SK-N-SH (cell line): ENCODE results near the gene RAF1. TPM values are rescaled to one million over a fixed set of nuclear protein-coding genes. Genes with fewer than 3 reads are reported as not detected.

Experiments
- CTCF ChIA-PET: fragments of 300-600, 350-600 bp; formaldehyde crosslinking; extraction: SDS; loops from one replicate; lab custom pipeline; 2021; lab: Yijun Ruan, JAX
- POLR2A ChIA-PET: fragments of 350-600 bp; sonication (Branson Sonifier 250); formaldehyde crosslinking; extraction: SDS; loops from one replicate; lab custom pipeline; 2020; ENCODE audit warnings: antibody characterized with exemption, inconsistent platforms; lab: Yijun Ruan, JAX
- DNase-seq: peaks from one replicate; pipeline ENCODE4 v3.0.0; 2012
- H2AFZ ChIP-seq: fragments of 200-600 bp; sonication (generic); 2 replicates; pipeline ENCODE4 v1.8.1; 2016; ENCODE audit warnings: antibody characterized with exemption, mild to moderate bottlenecking, low read depth
- H3F3A ChIP-seq: fragments of 200-600 bp; sonication (generic); replicated peaks from 2 replicates; pipeline ENCODE3; 2016; ENCODE audit warnings: antibody characterized with exemption, mild to moderate bottlenecking; ENCODE audit not compliant: insufficient read depth
- H3K27ac ChIP-seq, 2 experiments: fragments of 200-500 bp in 1 of 2; fragments of 200-600 bp in 1 of 2; sonication (Bioruptor generic) in 1 of 2; sonication (generic), shearing (Covaris generic) in 1 of 2; 2 replicates each; pipeline versions ENCODE4 v1.5.1 to v1.6.1; 2014 to 2016; ENCODE audit warnings: low read depth in 2 of 2, inconsistent platforms in 1 of 2, low read length in 1 of 2, mild to moderate bottlenecking in 1 of 2, mixed read lengths in 1 of 2
- H3K27me3 ChIP-seq: fragments of 200-600 bp; sonication (generic), shearing (Covaris generic); 2 replicates; pipeline ENCODE4 v1.6.1; 2016; ENCODE audit warnings: mixed run types; ENCODE audit not compliant: insufficient read depth
- H3K36me3 ChIP-seq, 2 experiments: fragments of 200-500 bp in 1 of 2; fragments of 200-600 bp in 1 of 2; sonication (Bioruptor generic) in 1 of 2; sonication (generic) in 1 of 2; replicated peaks in 1 of 2; 2 replicates each; pipeline versions ENCODE3 to v1.5.1; 2014 to 2016; ENCODE audit warnings: low read length in 1 of 2, mild to moderate bottlenecking in 1 of 2; ENCODE audit not compliant: insufficient read depth in 2 of 2, control insufficient read depth in 1 of 2
- H3K4me1 ChIP-seq, 2 experiments: fragments of 200-500 bp in 1 of 2; fragments of 200-600 bp in 1 of 2; sonication (Bioruptor generic) in 1 of 2; sonication (generic), shearing (Covaris generic) in 1 of 2; 2 replicates each; pipeline versions ENCODE4 v1.5.1 to v1.6.1; 2014 to 2016; ENCODE audit warnings: low read depth in 1 of 2, low read length in 1 of 2, mixed run types in 1 of 2; ENCODE audit not compliant: insufficient read depth in 2 of 2, control insufficient read depth in 1 of 2
- H3K4me2 ChIP-seq: fragments of 200-600 bp; sonication (generic), shearing (Covaris generic); 2 replicates; pipeline ENCODE4 v1.6.1; 2017; ENCODE audit warnings: mixed run types
- H3K4me3 ChIP-seq, 2 experiments: fragments of 200-500 bp in 1 of 2; fragments of 200-600 bp in 1 of 2; sonication (Bioruptor generic) in 1 of 2; sonication (generic), shearing (Covaris generic) in 1 of 2; 2 replicates each; pipeline versions ENCODE4 v1.5.1 to v1.8.1; 2014 to 2016; ENCODE audit warnings: low read depth in 2 of 2, inconsistent platforms in 1 of 2, low read length in 1 of 2, mild to moderate bottlenecking in 1 of 2, mixed read lengths in 1 of 2, moderate library complexity in 1 of 2
- H3K79me2 ChIP-seq: fragments of 200-600 bp; sonication (generic); 2 replicates; pipeline ENCODE4 v1.8.1; 2017; ENCODE audit warnings: mild to moderate bottlenecking; ENCODE audit not compliant: insufficient read depth
- H3K9ac ChIP-seq: fragments of 200-600 bp; sonication (generic); 2 replicates; pipeline ENCODE4 v1.6.1; 2017; ENCODE audit warnings: mixed run types
- H3K9me2 ChIP-seq: fragments of 200-600 bp; sonication (generic); 2 replicates; pipeline ENCODE4 v1.6.1; 2017; ENCODE audit warnings: mixed run types
- H3K9me3 ChIP-seq: fragments of 200-600 bp; sonication (generic); 2 replicates; pipeline ENCODE4 v1.6.1; 2017; ENCODE audit warnings: mixed run types, mild to moderate bottlenecking, moderate library complexity
- H4K20me1 ChIP-seq: fragments of 200-600 bp; sonication (generic); 2 replicates; pipeline ENCODE4 v1.6.1; 2017; ENCODE audit warnings: mild to moderate bottlenecking, mixed run types; ENCODE audit not compliant: insufficient read depth
- CHD2 ChIP-seq: fragments of 150-350 bp; IDR thresholded peaks from 2 replicates; pipeline ENCODE4 v1.6.1; 2018; ENCODE audit warnings: low read length; ENCODE audit not compliant: partially characterized antibody
- ELF1 ChIP-seq: IDR thresholded peaks from 2 replicates; pipeline ENCODE4 v1.4.0; 2012
- EP300 ChIP-seq, 2 experiments: IDR thresholded peaks; 2 replicates each; pipeline versions ENCODE4 v1.4.0 to v1.6.1; 2012; ENCODE audit warnings: borderline replicate concordance in 1 of 2, low read depth in 1 of 2, low read length in 1 of 2
- EZH2phosphoT487 ChIP-seq: fragments of 200-600 bp; sonication (generic); IDR thresholded peaks from 2 replicates; pipeline ENCODE4 v1.6.1; 2017; ENCODE audit warnings: low read depth, mixed run types, mild to moderate bottlenecking, antibody characterized with exemption, moderate library complexity, borderline replicate concordance
- FOSL2 ChIP-seq: IDR thresholded peaks from 2 replicates; pipeline ENCODE4 v1.4.0; 2012; ENCODE audit warnings: low read depth, mild to moderate bottlenecking, moderate library complexity, borderline replicate concordance
- FOXJ3 ChIP-seq: sonication (generic); formaldehyde crosslinking; IDR thresholded peaks from 2 replicates; pipeline ENCODE4 v1.5.1; 2020; ENCODE audit warnings: mild to moderate bottlenecking, missing genetic modification reagents
- IRF3 ChIP-seq: fragments of 150-350 bp; IDR thresholded peaks from 2 replicates; pipeline ENCODE4 v1.6.1; 2016; ENCODE audit warnings: mild to moderate bottlenecking, low read depth, low read length
- MAX ChIP-seq: IDR thresholded peaks from 2 replicates; pipeline ENCODE4 v1.4.0; 2012; ENCODE audit warnings: low read depth
- MEF2A ChIP-seq: IDR thresholded peaks from 2 replicates; pipeline ENCODE4 v1.4.0; 2012; ENCODE audit warnings: low read depth, borderline replicate concordance
- NFIC ChIP-seq: IDR thresholded peaks from 2 replicates; pipeline ENCODE4 v1.4.0; 2012; ENCODE audit warnings: borderline replicate concordance
- POLR2AphosphoS5 ChIP-seq: IDR thresholded peaks from 2 replicates; pipeline ENCODE4 v1.6.1; 2012; ENCODE audit warnings: low read depth, low read length
- RAD21 ChIP-seq: IDR thresholded peaks from 2 replicates; pipeline ENCODE4 v1.6.1; 2012; ENCODE audit warnings: mild to moderate bottlenecking, low read length
- REST ChIP-seq: IDR thresholded peaks from 2 replicates; pipeline ENCODE4 v1.6.1; 2012; ENCODE audit warnings: mild to moderate bottlenecking, low read depth, low read length, moderate library complexity
- RFX5 ChIP-seq: IDR thresholded peaks from 2 replicates; pipeline ENCODE4 v1.6.1; 2012; ENCODE audit warnings: mild to moderate bottlenecking, improper control_type of control experiment, low read length
- RXRA ChIP-seq: IDR thresholded peaks from 2 replicates; pipeline ENCODE4 v1.4.0; 2012; ENCODE audit warnings: low read depth, mild to moderate bottlenecking, borderline replicate concordance
- SIN3A ChIP-seq: IDR thresholded peaks from 2 replicates; pipeline ENCODE4 v1.6.1; 2012; ENCODE audit warnings: low read depth, mild to moderate bottlenecking, low read length, moderate library complexity, borderline replicate concordance
- SMC3 ChIP-seq: IDR thresholded peaks from 2 replicates; pipeline ENCODE4 v1.6.1; 2012; ENCODE audit warnings: low read depth, low read length, improper control_type of control experiment
- TEAD4 ChIP-seq: IDR thresholded peaks from 2 replicates; pipeline ENCODE4 v1.4.0; 2012; ENCODE audit warnings: mild to moderate bottlenecking, borderline replicate concordance; ENCODE audit not compliant: insufficient read depth
- USF2 ChIP-seq: fragments of 150-350 bp; IDR thresholded peaks from 2 replicates; pipeline ENCODE4 v1.6.1; 2017; ENCODE audit warnings: antibody characterized with exemption, low read length, low read depth, borderline replicate concordance
- YY1 ChIP-seq: IDR thresholded peaks from 2 replicates; pipeline ENCODE4 v1.4.0; 2012; ENCODE audit warnings: low read depth, mild to moderate bottlenecking
- ZBTB33 ChIP-seq: IDR thresholded peaks from 2 replicates; pipeline ENCODE4 v1.4.0; 2012; ENCODE audit warnings: low read depth, borderline replicate concordance
- WGBS: methylation state at CpG from one replicate; pipeline ENCODE4 v1.1.6; 2017; ENCODE audit warnings: low lambda C conversion rate; 5-methylcytosine and 5-hydroxymethylcytosine counted together
- polyA plus RNA-seq, 3 experiments: library from polyadenylated mRNA; depleted of rRNA; stranded (reverse); fragments of >200 nt; gene quantifications; 2 replicates each; pipeline ENCODE4 v1.2.3, GENCODE V29; 2012

RAF1 gene
- polyA plus RNA-seq, 1 of the 3 experiments (the other 2 are of a cell fraction) = 58.7 TPM

GRCh38 chr3:12598890-12599289 lies 65.0 kb downstream of the RAF1 start:
- H2AFZ ChIP-seq = no peak overlapping the region
- H3K36me3 ChIP-seq = peaks cover 72% of the 10 kb centered on the region in 2 experiments
- no peaks in the 10 kb centered on the region for H3K27me3 ChIP-seq
- no peaks in the 10 kb centered on the region for H3K9me3 ChIP-seq
- no peak overlapping the region for H3K4me3 ChIP-seq
- H3K79me2 ChIP-seq = no peaks in the 10 kb centered on the region; the same call in 1 of the 2 replicates
- peaks cover 0 to 2% of the 10 kb centered on the region in 2 experiments; a peak in 2 of 4 replicates for H3K4me1 ChIP-seq
- no peaks in the 10 kb centered on the region for H3F3A ChIP-seq
- H3K9me2 ChIP-seq = no peaks in the 10 kb centered on the region
- TF ChIP-seq POLR2AphosphoS5 = no peak
- TF ChIP-seq MEF2A = no peak
- no peak for TF ChIP-seq ZBTB33
- no peak for TF ChIP-seq CHD2
- no peak for TF ChIP-seq NFIC
- TF ChIP-seq IRF3 = no peak
- no peak for TF ChIP-seq FOXJ3
- no peak for TF ChIP-seq SIN3A
- TF ChIP-seq EP300 (IDR thresholded peaks at IDR 0.05; ENCODE audit: borderline replicate concordance in 1 of 2, low read depth in 1 of 2, low read length in 1 of 2) = no peak
- no peak for TF ChIP-seq RXRA
- no peak overlapping the region for H3K9ac ChIP-seq
- ChIA-PET CTCF (no interaction called here), POLR2A (interaction anchor here (0.8 kb wide), 1 partner anchor 18 kb away, joined by 3 read pairs; no protein-coding TSS in a partner anchor)
- H3K4me2 ChIP-seq = no peak overlapping the region
- no peak for DNase-seq
- no peak overlapping the region for H3K27ac ChIP-seq
- H4K20me1 ChIP-seq = no peaks in the 10 kb centered on the region

- ChIA-PET POLR2A (no interaction called here), CTCF (no interaction called here)
- H4K20me1 ChIP-seq = no peaks in the 10 kb centered on the region
- no peak overlapping the region for H3K4me2 ChIP-seq
- no peak for DNase-seq
- H3K36me3 ChIP-seq = peaks cover 48 to 65% of the 10 kb centered on the region in 2 experiments
- no peak overlapping the region for H3K9ac ChIP-seq
- no peaks in the 10 kb centered on the region for H3K9me3 ChIP-seq
- 96% methylated on average over 3 of the region's 3 CpGs for WGBS
- peaks cover 4% of the 10 kb centered on the region for H3F3A ChIP-seq
- H3K4me1 ChIP-seq = no peaks in the 10 kb centered on the region
- no peaks in the 10 kb centered on the region for H3K9me2 ChIP-seq
- no peaks in the 10 kb centered on the region for H3K79me2 ChIP-seq
- H3K27me3 ChIP-seq = no peaks in the 10 kb centered on the region
- no peak overlapping the region for H3K4me3 ChIP-seq
- H3K27ac ChIP-seq = no peak overlapping the region
- no peak overlapping the region for H2AFZ ChIP-seq
- TF ChIP-seq SIN3A (no peak), REST (no peak), NFIC (no peak), ELF1 (no peak), MAX (no peak), RFX5 (no peak), TEAD4 (no peak), YY1 (no peak), EZH2phosphoT487 (no peak), USF2 (no peak), EP300 (IDR thresholded peaks at IDR 0.05; ENCODE audit: borderline replicate concordance in 1 of 2, low read depth in 1 of 2, low read length in 1 of 2) (no peak), FOSL2 (no peak), RAD21 (no peak), SMC3 (no peak)
Observed at GRCh38 chr3:12593473-12593872, 70.4 kb downstream of the RAF1 start.
